CD14-positive monocyte (primary cell): ENCODE data around the gene ITGB1BP1. TPM values are rescaled to one million over a fixed set of nuclear protein-coding genes. Genes with fewer than 3 reads are reported as not detected.
"Not testable (repeated sequence)": the region's sequence is repeated elsewhere in the genome, so short reads cannot be mapped to it uniquely, and the experiment has no call there.

Experiments
- DNase-seq, 3 donors: peaks; one replicate each; pipeline ENCODE4 v3.0.0-alpha.2; 2011 to 2022
- H2AFZ ChIP-seq: 2 replicates; pipeline ENCODE4 v1.6.0; 2012; ENCODE audit warnings: mild to moderate bottlenecking, low read depth, low read length, inconsistent platforms; ENCODE audit not compliant: insufficient read depth, poor library complexity, severe bottlenecking
- H3K27ac ChIP-seq, 2 donors: 1 replicate in 1 of 2; 2 replicates in 1 of 2; pipeline ENCODE4 v1.5.1; 2012 to 2013; ENCODE audit warnings: low read length in 2 of 2, control low read depth in 1 of 2, inconsistent platforms in 1 of 2, low read depth in 1 of 2, mild to moderate bottlenecking in 1 of 2
- H3K27me3 ChIP-seq, 2 donors: one replicate each; pipeline versions ENCODE4 v1.6.0 to v1.6.1; 2011 to 2013; ENCODE audit warnings: low read length in 2 of 2; ENCODE audit not compliant: control insufficient read depth in 2 of 2, insufficient read depth in 2 of 2
- H3K36me3 ChIP-seq, 2 donors: replicated peaks in 1 of 2; 1 replicate in 1 of 2; 2 replicates in 1 of 2; pipeline versions ENCODE4 v1.5.1 to v1.6.1; 2012 to 2013; ENCODE audit warnings: low read length in 2 of 2, control low read depth in 1 of 2, inconsistent platforms in 1 of 2, mild to moderate bottlenecking in 1 of 2; ENCODE audit not compliant: insufficient read depth in 2 of 2, control insufficient read depth in 1 of 2
- H3K4me1 ChIP-seq, 2 donors: 1 replicate in 1 of 2; 2 replicates in 1 of 2; pipeline versions ENCODE4 v1.5.1 to v1.6.1; 2012 to 2013; ENCODE audit warnings: low read length in 2 of 2, control low read depth in 1 of 2, inconsistent platforms in 1 of 2, mild to moderate bottlenecking in 1 of 2, moderate library complexity in 1 of 2; ENCODE audit not compliant: insufficient read depth in 2 of 2, control insufficient read depth in 1 of 2
- H3K4me2 ChIP-seq: replicated peaks from 2 replicates; pipeline ENCODE3; 2012; ENCODE audit warnings: low read length, moderate library complexity, mild to moderate bottlenecking; ENCODE audit not compliant: poor library complexity, severe bottlenecking; ENCODE audit errors: extremely low read depth
- H3K4me3 ChIP-seq, 3 experiments: fragments of 200-600 bp in 1 of 3; sonication (generic) in 1 of 3; replicated peaks in 1 of 3; 1 replicate in 2 of 3; 2 replicates in 1 of 3; pipeline ENCODE4 v1.5.1; 2011 to 2013; ENCODE audit warnings: low read length in 3 of 3, mild to moderate bottlenecking in 3 of 3, control low read depth in 2 of 3, low read depth in 2 of 3, inconsistent platforms in 1 of 3, moderate library complexity in 1 of 3
- H3K79me2 ChIP-seq: 2 replicates; pipeline ENCODE4 v1.6.0; 2012; ENCODE audit warnings: mild to moderate bottlenecking, control low read depth, inconsistent platforms, low read length, moderate library complexity; ENCODE audit not compliant: insufficient read depth
- H3K9ac ChIP-seq: 2 replicates; pipeline ENCODE4 v1.6.0; 2017; ENCODE audit warnings: low read length, mild to moderate bottlenecking; ENCODE audit not compliant: insufficient read depth, poor library complexity, severe bottlenecking
- H3K9me3 ChIP-seq, 2 donors: replicated peaks in 1 of 2; 1 replicate in 1 of 2; 2 replicates in 1 of 2; pipeline versions ENCODE4 v1.5.1 to v1.6.1; 2012 to 2013; ENCODE audit warnings: low read length in 2 of 2, control low read depth in 1 of 2; ENCODE audit not compliant: control insufficient read depth in 1 of 2, insufficient read depth in 1 of 2
- H4K20me1 ChIP-seq: 2 replicates; pipeline ENCODE4 v1.6.0; 2012; ENCODE audit warnings: mild to moderate bottlenecking, low read length, control low read depth, moderate library complexity; ENCODE audit not compliant: insufficient read depth
- H3K27ac Mint-ChIP-seq, 7 donors: one replicate each; pipeline ENCODE4 v1.8.0; 2020; ENCODE audit warnings: mild to moderate bottlenecking in 7 of 7, mixed read lengths in 7 of 7, moderate library complexity in 6 of 7, inconsistent platforms in 2 of 7
- H3K27me3 Mint-ChIP-seq, 3 donors: one replicate each; pipeline ENCODE4 v1.8.0; 2021 to 2022; ENCODE audit warnings: low read depth in 3 of 3, mild to moderate bottlenecking in 3 of 3, mixed read lengths in 3 of 3, moderate library complexity in 3 of 3, inconsistent platforms in 1 of 3
- H3K36me3 Mint-ChIP-seq, 2 donors: one replicate each; pipeline ENCODE4 v1.8.0; 2020; ENCODE audit warnings: mixed read lengths in 2 of 2, inconsistent platforms in 1 of 2, mild to moderate bottlenecking in 1 of 2
- H3K4me1 Mint-ChIP-seq: one replicate; pipeline ENCODE4 v1.8.0; 2020; ENCODE audit warnings: mild to moderate bottlenecking, mixed read lengths
- H3K4me3 Mint-ChIP-seq, 2 donors: one replicate each; pipeline ENCODE4 v1.8.0; 2020; ENCODE audit warnings: mild to moderate bottlenecking in 2 of 2, mixed read lengths in 2 of 2, moderate library complexity in 1 of 2
- H3K9me3 Mint-ChIP-seq, 7 donors: one replicate each; pipeline ENCODE4 v1.8.0; 2020 to 2022; ENCODE audit warnings: mixed read lengths in 7 of 7, mild to moderate bottlenecking in 6 of 7, moderate library complexity in 6 of 7, inconsistent platforms in 2 of 7
- WGBS: methylation state at CpG from one replicate; pipeline ENCODE4 v1.1.5; 2013; ENCODE audit warnings: missing lambda C conversion rate; ENCODE audit not compliant: insufficient coverage; 5-methylcytosine and 5-hydroxymethylcytosine counted together
- intact Hi-C, 2 donors: fragments of 100-400 bp; cut with micrococcal nuclease; formaldehyde crosslinking; loops; one replicate each; pipeline versions ENCODE4 v1.15.0 to v1.15.1; 2023
- polyA plus RNA-seq, 3 donors: library from polyadenylated mRNA; depleted of rRNA in 1 of 3; unstranded in 2 of 3; stranded (reverse) in 1 of 3; fragments of 300-500 nt in 2 of 3; fragments of >200 nt in 1 of 3; fragmentation: Illumina TruSeq in 2 of 3; gene quantifications; 1 replicate in 2 of 3; 2 replicates in 1 of 3; pipeline ENCODE4 v1.2.3, GENCODE V29; 2012 to 2021
- TF ChIP-seq, protein P1 (sequence below): fragments of 200-600 bp; IDR thresholded peaks from one replicate; pipeline ENCODE4 v1.8.0; 2022; ENCODE audit warnings: antibody characterized with exemption, mild to moderate bottlenecking

ITGB1BP1 gene
- polyA plus RNA-seq, 3 donors, result 38.5 to 125 (median 116) TPM

DNA sequence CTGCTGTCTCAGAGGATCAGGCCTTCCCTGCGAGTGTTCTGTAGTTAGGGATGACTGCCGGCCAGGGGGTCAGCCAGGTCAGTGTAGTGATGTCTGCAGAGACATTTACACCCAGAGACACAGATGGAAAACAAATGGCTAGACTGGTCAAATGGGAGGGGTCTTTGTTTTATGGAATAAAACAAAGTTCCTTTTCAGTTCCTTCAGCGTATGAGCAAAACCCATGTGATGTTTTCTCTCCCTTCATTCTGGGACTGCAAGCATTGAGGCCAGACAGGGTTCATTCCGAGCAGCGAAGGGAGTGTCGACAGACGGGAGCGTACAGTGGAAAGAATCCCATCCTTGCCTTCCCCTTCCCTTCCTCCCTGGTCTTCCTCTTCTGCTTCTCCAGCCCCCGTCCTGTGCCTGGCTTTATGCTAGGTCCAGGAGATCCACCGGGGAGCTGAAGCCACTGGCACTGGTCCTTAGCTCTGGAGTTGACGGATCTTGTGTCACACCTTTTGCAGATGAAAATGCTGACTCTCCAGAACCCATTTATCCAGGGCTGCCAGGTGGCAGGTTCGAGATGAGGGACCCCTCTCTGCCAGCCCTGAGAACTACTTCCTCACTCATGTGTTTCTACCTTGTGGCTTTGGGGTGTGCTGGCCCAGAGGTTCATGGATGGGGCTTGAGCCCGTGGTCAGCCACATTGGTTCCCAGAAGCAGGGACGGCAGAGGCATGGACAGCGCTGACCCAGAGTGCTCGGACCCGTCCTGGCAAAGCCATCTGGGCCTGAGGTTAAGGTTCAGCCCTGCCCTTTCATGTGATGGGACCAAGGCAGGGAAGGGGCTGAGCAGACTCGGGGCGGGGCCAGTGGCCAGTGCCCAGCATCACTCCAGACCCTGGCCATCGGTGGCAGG lies 24.2 kb downstream of the ITGB1BP1 start:
- Histone ChIP-seq H4K20me1 (no peaks in the 10 kb centered on the region), H3K4me1 (no peaks in the 10 kb centered on the region), H3K4me2 (no peak overlapping the region), H3K9me3 (no peaks in the 10 kb centered on the region), H3K9ac (no peak overlapping the region), H3K36me3 (peaks cover 0 to 10% of the 10 kb centered on the region in 2 donors), H3K79me2 (no peaks in the 10 kb centered on the region), H2AFZ (no peak overlapping the region), H3K27ac (no peak overlapping the region), H3K27me3 (no peaks in the 10 kb centered on the region), H3K4me3 (no peak overlapping the region)
- intact Hi-C loops, result no loop called here
- no peak overlapping the region for H3K4me3 Mint-ChIP-seq
- peaks cover 5 to 11% of the 10 kb centered on the region in 2 donors for H3K36me3 Mint-ChIP-seq
- peaks cover 0 to 2% (median 1%) of the 10 kb centered on the region in 3 donors for H3K27me3 Mint-ChIP-seq
- TF ChIP-seq, protein P1, sequence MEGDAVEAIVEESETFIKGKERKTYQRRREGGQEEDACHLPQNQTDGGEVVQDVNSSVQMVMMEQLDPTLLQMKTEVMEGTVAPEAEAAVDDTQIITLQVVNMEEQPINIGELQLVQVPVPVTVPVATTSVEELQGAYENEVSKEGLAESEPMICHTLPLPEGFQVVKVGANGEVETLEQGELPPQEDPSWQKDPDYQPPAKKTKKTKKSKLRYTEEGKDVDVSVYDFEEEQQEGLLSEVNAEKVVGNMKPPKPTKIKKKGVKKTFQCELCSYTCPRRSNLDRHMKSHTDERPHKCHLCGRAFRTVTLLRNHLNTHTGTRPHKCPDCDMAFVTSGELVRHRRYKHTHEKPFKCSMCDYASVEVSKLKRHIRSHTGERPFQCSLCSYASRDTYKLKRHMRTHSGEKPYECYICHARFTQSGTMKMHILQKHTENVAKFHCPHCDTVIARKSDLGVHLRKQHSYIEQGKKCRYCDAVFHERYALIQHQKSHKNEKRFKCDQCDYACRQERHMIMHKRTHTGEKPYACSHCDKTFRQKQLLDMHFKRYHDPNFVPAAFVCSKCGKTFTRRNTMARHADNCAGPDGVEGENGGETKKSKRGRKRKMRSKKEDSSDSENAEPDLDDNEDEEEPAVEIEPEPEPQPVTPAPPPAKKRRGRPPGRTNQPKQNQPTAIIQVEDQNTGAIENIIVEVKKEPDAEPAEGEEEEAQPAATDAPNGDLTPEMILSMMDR, result no peak
- WGBS, result 92% methylated on average over 18 of the region's 20 CpGs
- H3K9me3 Mint-ChIP-seq, result peaks cover 0 to 2% (median 0%) of the 10 kb centered on the region in 7 donors
- no peak for DNase-seq
- peak overlapping the region in 3 of 7 donors; percentile 24 to 73 (median 52) for H3K27ac Mint-ChIP-seq
- no peaks in the 10 kb centered on the region for H3K4me1 Mint-ChIP-seq

DNA sequence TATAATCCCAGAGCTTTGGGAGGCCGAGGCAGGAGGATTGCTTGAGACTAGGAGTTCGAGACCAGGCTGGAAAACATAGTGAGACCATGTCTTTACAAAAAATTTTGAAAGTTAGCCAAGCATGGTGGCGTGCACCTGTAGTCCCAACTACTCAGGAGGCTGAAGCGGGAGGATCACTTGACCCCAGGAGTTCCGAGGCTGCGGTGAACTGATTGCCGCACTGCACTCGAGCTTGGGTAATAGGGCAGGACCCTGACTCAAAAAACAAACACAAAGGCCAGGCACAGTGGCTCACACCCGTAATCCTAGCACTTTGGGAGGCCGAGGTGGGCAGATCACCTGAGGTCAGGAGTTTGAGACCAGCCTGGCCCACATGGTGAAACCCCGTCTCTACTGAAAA lies 25.1 kb downstream of the ITGB1BP1 start:
- H3K4me1 Mint-ChIP-seq, H3K79me2 ChIP-seq, H3K9me3 ChIP-seq, H3K27ac Mint-ChIP-seq, intact Hi-C loops, H3K36me3 Mint-ChIP-seq, H3K36me3 ChIP-seq, H3K27me3 ChIP-seq, H3K4me2 ChIP-seq, H3K9ac ChIP-seq, DNase-seq, H3K4me3 Mint-ChIP-seq, H3K4me3 ChIP-seq, H3K27ac ChIP-seq, H3K4me1 ChIP-seq, H4K20me1 ChIP-seq, H2AFZ ChIP-seq, H3K27me3 Mint-ChIP-seq, H3K9me3 Mint-ChIP-seq: not testable (repeated sequence)
- 90% methylated on average over 11 of the region's 11 CpGs for WGBS
